HG03575 (cell line): ENCODE data around the gene U2AF1L4.
"Not testable (repeated sequence)": the region's sequence is repeated elsewhere in the genome, so short reads cannot be mapped to it uniquely, and the experiment has no call there.

Source experiments
- ATAC-seq: cut with Tn5 transposase; IDR thresholded peaks from one replicate; pipeline ENCODE4 v1.9.1; 2021; ENCODE audit not compliant: unreplicated experiment, insufficient number of reproducible peaks, low FRiP score; ENCODE audit errors: extremely low read depth

The U2AF1L4 gene

DNA sequence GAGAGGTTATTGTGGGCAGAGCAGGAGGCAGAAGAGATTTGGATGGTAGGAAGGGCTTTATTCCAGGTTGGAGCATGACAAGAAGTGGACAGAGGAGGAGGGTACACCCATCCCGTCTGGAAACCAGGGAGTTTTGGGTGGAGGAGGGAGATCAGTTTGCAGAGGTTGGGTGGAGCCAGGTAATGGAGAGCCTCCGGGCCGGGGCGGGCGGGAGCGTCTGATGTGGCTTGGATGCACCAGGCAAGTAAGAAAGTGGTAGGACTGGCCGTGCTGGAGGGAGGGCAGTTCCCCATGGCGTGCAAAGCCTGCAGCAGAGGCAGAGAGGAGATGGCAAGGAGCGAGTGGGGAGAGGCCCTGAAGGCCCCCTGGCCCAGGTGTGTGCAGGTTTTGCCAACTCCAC, 13.9 kb downstream of the U2AF1L4 start:
- ATAC-seq: no peak

DNA sequence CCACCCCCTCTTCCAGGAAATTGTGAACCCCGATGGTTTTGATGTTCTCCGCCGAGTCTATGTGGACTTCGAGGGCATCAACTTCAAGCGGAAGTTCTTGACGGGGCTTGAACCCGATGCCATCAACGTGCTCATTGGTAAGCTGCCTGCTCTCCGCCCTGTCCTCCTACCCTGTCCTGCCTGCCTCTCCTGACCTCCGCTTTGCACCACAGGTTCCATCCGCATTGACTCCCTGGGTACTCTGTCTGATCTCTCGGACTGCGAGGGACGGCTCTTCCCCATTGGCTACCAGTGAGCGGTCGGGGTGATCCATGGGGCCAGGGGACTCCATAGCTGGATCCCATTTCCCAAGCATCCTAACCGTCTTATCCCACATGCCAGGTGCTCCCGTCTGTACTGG, 14.9 kb downstream of the U2AF1L4 start:
- no peak for ATAC-seq

DNA sequence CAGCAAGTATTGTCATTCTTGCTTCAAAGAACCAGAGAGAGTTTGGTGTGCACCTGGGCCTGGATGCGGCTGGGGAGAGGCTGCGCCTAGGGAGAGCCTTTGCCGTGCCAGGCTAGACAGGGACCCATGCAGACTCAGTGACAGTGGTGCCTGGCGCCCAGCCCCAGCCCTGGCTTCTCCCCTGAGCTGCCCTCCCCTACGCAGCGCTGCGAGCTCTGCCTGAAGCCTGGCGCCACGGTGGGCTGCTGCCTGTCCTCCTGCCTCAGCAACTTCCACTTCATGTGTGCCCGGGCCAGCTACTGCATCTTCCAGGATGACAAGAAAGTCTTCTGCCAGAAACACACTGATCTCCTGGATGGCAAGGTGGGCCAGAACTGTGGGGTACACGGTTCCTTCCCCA, 15.5 kb downstream of the U2AF1L4 start:
- ATAC-seq: no peak

DNA sequence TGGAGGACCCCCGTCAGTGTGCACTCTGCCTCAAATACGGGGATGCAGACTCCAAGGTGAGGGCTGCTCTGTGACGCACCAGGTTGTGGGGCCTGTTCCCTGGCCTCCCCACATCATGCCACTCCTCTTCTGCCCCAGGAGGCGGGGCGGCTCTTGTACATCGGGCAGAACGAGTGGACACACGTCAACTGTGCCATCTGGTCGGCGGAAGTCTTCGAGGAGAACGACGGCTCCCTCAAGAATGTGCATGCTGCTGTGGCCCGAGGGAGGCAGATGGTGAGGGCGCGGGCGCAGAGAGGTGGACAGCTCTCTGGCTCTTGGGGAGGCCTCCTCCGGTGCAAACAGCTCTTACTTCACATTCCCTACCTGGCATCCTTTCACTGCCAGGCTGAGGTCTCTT, 16.2 kb downstream of the U2AF1L4 start:
- no peak for ATAC-seq

DNA sequence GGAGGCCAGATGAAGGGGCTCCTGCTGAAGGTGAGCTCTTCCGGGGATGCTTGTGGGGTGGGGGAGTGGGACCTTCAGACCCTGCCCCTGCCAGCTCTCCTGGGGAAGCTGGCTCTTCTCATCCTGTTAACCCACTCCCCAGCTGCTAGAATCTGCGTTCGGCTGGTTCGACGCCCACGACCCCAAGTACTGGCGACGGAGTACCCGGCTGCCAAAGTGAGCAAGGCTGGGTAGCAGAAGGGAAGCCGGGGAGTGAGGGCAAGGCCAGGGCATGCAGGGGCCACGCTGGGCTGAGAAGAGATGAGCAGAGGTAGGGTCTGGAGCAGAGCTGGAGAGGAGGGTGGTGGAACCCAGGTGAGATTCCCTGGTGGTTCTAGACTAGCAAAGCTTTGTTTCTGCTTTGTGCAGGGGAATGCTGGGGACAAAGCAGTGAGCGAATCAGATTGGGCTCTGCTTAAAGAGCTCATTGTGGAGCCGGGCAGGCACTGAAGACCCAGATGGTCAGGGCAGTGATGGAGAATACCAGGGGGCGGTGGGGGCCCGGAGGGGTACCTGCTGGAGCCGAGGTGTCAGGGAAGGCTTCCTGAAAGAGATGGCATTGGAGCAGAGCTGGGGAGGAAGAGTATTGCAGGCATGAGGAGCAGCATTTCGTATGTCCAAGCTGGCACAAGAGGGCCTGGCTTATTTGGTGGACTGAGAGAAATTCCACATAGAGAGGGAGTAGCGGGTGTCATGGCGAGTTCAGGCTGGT, 17.1 kb downstream of the U2AF1L4 start:
- ATAC-seq: no peak

DNA sequence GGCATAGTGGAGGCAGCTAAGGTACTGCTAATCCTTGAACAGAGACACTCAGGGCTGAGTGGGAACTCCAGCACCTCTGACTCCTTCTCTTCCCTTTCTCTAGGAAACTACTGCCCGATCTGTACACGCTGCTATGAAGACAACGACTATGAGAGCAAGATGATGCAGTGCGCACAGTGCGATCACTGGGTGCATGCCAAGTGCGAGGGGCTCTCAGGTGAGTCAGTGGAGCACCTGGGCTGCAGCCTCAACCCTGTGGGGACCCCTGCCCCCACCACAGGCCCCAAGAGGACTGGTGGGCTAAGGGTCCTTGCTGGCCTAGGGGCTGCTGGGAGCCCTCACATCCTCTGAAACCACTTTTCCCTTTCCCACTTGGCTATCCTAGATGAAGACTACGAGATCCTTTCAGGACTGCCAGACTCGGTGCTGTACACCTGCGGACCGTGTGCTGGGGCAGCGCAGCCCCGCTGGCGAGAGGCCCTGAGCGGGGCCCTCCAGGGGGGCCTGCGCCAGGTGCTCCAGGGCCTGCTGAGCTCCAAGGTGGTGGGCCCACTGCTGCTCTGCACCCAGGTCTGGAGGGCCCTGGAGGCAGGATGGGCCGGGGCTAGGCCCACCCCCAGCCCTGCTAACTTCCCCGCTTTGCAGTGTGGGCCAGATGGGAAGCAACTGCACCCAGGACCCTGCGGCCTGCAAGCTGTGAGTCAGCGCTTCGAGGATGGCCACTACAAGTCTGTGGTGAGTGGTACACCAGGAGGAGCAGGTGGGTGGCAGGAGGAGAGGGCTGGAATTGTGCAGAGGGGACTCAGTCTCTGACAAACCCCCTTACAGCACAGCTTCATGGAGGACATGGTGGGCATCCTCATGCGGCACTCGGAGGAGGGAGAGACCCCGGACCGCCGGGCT, 17.9 kb downstream of the U2AF1L4 start:
- no peak for ATAC-seq

DNA sequence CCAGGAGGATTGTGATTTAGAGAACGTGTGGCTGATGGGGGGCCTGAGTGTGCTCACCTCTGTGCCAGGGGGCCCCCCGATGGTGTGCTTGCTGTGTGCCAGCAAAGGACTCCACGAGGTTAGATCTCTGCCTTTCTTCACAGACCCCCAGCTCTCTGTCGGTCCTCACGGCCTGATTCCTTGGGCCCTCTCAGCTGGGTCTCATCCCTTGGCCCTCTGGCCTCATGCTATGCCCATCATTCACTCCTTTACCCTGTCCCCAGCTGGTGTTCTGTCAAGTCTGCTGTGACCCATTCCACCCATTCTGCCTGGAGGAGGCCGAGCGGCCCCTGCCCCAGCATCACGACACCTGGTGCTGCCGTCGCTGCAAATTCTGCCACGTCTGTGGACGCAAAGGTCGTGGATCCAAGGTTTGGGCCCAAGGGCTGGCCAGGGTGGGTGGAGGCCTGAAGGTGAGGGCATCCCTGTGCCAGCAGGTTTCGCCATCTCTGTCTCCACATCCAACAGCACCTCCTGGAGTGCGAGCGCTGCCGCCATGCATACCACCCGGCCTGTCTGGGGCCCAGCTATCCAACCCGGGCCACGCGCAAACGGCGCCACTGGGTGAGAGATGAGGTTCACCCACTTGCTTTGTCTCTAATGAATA, 19.9 kb downstream of the U2AF1L4 start:
- no peak for ATAC-seq

DNA sequence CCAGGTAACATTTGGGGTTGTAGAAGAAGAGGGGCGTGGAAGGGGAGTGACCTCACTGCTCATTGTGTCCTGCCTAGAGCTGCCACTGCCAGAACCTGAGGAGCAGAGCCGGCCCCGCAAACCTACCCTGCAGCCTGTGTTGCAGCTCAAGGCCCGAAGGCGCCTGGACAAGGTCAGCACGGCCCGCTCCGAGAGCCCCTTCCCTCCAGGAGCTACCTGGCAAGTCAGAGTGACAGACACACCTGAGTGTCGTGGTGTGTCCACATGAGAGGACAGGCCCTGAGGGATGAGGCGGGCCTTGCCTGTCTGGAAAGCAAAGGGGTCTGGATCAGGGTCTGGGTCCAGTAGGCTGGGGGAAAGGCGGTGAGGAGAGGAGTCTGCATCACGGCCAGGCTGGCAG, 20.7 kb downstream of the U2AF1L4 start:
- ATAC-seq: no peak

DNA sequence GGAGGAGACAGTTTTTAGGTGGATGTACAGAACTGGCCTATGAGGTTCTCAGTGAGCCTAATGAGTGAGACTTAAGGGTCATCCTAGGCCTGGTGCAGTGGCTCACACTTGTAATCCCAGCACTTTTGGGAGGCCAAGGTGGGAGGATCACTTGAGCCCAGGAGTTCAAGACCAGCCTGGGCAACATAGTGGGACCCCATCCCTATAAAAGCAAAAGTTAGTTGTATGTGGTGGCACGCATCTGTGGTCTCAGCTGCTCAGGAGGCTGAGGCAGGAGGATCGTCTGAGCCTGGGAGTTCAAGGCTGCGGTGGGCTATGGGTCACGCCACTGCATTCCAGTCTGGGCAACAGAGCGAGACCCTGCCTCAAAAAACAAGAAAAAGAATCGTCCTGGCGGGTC, 21.1 kb downstream of the U2AF1L4 start:
- not testable (repeated sequence) for ATAC-seq

DNA sequence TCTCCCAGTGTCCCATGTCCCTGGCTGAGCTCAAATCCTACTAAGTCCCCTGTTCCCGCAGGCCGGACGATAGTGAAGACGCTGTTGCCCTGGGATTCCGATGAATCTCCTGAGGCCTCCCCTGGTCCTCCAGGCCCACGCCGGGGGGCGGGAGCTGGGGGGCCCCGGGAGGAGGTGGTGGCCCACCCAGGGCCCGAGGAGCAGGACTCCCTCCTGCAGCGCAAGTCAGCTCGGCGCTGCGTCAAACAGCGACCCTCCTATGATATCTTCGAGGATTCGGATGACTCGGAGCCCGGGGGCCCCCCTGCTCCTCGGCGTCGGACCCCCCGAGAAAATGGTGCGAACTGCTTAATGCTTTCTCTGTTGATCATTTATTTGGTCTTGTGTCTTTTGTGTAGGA, 21.5 kb downstream of the U2AF1L4 start:
- no peak for ATAC-seq

DNA sequence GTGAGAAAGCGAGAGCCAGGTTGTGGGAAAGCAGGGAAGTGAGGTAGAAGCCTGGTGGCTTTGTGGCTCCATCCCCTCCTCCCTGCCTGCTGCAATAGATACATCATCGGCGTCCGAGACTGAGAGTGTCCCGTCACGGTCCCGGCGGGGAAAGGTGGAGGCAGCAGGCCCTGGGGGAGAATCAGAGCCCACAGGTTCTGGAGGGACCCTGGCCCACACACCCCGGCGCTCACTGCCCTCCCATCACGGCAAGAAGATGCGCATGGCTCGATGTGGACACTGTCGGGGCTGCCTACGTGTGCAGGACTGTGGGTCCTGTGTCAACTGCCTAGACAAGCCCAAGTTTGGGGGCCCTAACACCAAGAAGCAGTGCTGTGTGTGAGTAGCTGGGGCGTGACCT, 22.3 kb downstream of the U2AF1L4 start:
- ATAC-seq: no peak

DNA sequence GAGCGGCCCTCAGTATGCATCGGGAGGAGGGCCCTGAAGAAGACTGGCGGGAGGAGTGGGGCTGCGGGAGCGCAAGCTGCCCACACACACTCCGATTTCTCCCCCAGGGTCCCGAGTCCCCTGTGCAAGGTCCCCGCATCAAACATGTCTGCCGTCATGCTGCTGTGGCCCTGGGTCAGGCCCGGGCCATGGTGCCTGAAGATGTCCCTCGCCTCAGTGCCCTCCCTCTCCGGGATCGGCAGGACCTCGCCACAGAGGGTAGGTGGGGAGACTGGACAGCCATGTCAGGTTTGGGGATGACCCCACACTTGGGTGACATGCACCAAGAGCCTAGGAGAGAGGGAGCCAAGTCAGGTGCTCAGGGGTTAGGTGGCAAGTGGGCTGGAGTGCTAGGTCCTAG, 22.8 kb downstream of the U2AF1L4 start:
- no peak for ATAC-seq

DNA sequence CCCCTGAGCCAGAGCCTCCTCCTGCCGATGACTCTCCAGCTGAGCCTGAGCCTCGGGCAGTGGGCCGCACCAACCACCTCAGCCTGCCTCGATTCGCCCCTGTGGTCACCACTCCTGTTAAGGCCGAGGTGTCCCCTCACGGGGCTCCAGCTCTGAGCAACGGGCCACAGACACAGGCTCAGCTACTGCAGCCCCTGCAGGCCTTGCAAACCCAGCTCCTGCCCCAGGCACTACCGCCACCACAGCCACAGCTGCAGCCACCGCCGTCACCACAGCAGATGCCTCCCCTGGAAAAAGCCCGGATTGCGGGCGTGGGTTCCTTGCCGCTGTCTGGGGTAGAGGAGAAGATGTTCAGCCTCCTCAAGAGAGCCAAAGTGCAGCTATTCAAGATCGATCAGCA, 23.8 kb downstream of the U2AF1L4 start:
- ATAC-seq: no peak

DNA sequence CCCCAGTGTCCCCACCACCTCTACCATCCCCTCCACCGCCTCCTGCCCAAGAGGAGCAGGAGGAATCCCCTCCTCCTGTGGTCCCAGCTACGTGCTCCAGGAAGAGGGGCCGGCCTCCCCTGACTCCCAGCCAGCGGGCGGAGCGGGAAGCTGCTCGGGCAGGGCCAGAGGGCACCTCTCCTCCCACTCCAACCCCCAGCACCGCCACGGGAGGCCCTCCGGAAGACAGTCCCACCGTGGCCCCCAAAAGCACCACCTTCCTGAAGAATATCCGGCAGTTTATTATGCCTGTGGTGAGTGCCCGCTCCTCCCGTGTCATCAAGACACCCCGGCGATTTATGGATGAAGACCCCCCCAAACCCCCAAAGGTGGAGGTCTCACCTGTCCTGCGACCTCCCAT, 24.6 kb downstream of the U2AF1L4 start:
- no peak for ATAC-seq

DNA sequence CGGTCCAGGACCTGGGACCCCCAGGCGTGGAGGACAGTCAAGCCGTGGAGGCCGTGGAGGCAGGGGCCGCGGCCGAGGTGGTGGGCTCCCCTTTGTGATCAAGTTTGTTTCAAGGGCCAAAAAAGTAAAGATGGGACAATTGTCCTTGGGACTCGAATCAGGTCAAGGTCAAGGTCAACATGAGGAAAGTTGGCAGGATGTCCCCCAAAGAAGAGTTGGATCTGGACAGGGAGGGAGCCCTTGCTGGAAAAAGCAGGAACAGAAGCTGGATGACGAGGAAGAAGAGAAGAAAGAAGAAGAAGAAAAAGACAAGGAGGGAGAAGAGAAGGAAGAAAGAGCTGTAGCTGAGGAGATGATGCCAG, 25.1 kb downstream of the U2AF1L4 start:
- ATAC-seq: no peak

DNA sequence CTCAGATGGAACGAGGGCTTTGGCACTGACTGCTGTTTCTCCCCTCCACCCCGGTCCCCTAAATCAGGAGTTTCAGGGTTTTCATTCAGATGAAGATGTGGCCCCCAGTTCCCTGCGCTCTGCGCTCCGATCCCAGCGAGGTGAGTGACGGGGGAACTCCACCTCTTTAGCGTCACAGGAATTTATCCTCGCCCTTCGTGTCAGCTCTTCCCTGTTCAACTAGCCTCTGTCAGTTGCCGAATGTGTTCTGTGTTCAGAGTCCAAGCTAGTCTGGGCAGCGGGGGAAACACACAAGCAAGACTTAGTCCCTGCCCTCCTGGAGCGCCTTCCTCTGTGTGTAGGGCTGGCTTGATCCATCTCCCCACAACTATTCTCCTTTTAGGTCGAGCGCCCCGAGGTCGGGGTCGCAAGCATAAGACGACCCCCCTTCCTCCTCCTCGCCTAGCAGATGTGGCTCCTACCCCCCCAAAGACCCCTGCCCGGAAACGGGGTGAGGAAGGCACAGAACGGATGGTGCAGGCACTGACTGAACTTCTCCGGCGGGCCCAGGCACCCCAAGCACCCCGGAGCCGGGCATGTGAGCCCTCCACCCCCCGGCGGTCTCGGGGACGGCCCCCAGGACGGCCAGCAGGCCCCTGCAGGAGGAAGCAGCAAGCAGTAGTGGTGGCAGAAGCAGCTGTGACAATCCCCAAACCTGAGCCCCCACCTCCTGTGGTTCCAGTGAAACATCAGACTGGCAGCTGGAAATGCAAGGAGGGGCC, 25.6 kb downstream of the U2AF1L4 start:
- no peak for ATAC-seq

DNA sequence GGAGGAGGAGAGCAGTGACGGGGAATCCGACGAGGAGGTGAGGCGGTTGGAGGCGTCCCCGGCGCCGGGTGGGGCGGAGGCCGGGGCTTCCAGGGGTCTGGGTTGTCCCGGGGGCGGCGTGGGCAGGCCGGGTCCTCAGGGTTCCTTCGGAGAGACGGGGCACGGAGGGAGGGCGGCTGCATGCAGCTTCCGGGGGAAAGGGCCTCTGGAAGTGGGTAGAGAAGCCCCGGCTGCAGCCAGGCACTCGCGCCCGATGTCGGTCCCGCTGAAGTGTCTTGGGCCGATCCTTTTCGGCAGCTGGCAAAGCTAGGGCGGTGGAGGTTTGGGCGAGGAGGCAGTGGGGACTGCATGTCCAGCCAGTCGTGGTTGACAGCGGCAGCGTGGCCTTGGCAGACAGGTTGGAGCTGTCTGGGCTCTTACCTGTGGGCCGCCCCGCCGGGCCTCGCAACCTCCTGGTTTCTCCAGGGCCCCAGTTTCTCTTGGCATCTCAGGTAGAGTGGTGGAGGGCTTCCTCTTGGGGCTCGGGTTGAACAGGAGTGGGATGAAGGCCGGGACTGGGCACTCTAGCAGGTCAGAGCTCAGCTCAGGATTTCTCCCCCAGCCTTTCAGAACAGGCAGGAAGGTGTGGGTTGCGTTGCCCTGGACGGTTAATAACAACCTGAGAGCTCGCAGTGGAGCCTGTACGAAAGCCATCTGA, 26.7 kb downstream of the U2AF1L4 start:
- no peak for ATAC-seq

DNA sequence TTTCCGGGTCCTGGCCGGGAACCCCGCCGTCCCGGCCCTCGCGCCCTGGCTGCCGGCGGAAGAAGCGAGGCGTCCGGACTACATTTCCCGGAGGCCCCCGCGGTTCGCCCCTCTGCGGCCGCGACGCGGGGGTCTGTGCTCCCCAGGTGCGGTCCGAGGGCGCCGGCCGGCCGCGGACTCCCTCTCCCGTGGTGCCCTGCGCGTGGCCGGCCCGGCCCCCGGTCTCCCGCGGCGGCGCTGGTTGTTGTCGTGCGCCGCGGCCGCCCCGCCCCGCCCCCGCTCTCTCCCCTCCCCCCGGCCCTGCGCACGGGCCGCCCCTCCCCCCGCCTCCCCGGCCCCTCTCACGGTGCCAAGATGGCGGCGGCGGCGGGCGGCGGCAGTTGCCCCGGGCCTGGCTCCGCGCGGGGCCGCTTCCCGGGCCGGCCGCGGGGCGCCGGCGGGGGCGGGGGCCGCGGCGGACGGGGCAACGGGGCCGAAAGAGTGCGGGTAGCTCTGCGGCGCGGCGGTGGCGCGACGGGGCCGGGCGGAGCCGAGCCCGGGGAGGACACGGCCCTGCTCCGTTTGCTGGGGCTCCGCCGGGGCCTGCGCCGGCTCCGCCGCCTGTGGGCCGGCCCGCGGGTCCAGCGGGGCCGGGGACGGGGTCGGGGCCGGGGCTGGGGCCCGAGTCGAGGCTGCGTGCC, 27.4 kb downstream of the U2AF1L4 start, which contains the start of gene KMT2B:
Gene KMT2B (plus strand): TSS at position 339 of the 680 bp plus-strand sequence. CDS start 16 bp downstream, at position 355.
- no peak for ATAC-seq
